SK-N-SH treated with all-trans-retinoic acid at 6 μM for 48 hours (cell line): ENCODE data around the gene ZNF831.

Experiments
- ATAC-seq: fragments of 200-7000 bp; cut with Tn5 transposase; 3 replicates; pipeline ENCODE4 v1.9.1; 2020; ENCODE audit warnings: mild to moderate bottlenecking, moderate library complexity
- ARNTL ChIP-seq: fragments of 450-650 bp; formaldehyde crosslinking; IDR thresholded peaks from 2 replicates; pipeline ENCODE4 v1.5.0; 2020; ENCODE audit warnings: low read depth, mild to moderate bottlenecking, moderate library complexity, borderline replicate concordance
- BACH2 ChIP-seq: fragments of 250-450 bp; sonication (Bioruptor Pico); IDR thresholded peaks from 2 replicates; pipeline ENCODE4 v1.9.0; 2021; ENCODE audit warnings: mild to moderate bottlenecking, borderline replicate concordance
- CSDC2 ChIP-seq: fragments of 250-450 bp; sonication (Bioruptor Pico); IDR thresholded peaks from 2 replicates; pipeline ENCODE4 v1.5.0; 2020; ENCODE audit warnings: mild to moderate bottlenecking, moderate library complexity
- ESRRG ChIP-seq: fragments of 250-450 bp; sonication (Bioruptor Pico); IDR thresholded peaks from 2 replicates; pipeline ENCODE4 v1.6.1; 2021; ENCODE audit warnings: mild to moderate bottlenecking
- GLIS3 ChIP-seq: fragments of 250-450 bp; sonication (Bioruptor Pico); IDR thresholded peaks from 2 replicates; pipeline ENCODE4 v1.5.0; 2020; ENCODE audit warnings: mild to moderate bottlenecking, moderate library complexity
- ISL1 ChIP-seq: fragments of 250-450 bp; sonication (Bioruptor Pico); IDR thresholded peaks from 2 replicates; pipeline ENCODE4 v2.1.2; 2022; ENCODE audit warnings: mild to moderate bottlenecking, moderate library complexity
- OSR1 ChIP-seq: fragments of 250-450 bp; sonication (Bioruptor Pico); IDR thresholded peaks from 2 replicates; pipeline ENCODE4 v1.8.0; 2022; ENCODE audit warnings: moderate library complexity, mild to moderate bottlenecking, inconsistent platforms
- PPARA ChIP-seq: fragments of 250-450 bp; sonication (Bioruptor Pico); IDR thresholded peaks from 2 replicates; pipeline ENCODE4 v1.5.0; 2020; ENCODE audit warnings: mild to moderate bottlenecking, borderline replicate concordance
- RARB ChIP-seq: fragments of 250-450 bp; sonication (Bioruptor Pico); IDR thresholded peaks from 2 replicates; pipeline ENCODE4 v1.8.0; 2021; ENCODE audit warnings: mild to moderate bottlenecking, moderate library complexity
- TCF4 ChIP-seq: fragments of 250-450 bp; sonication (Bioruptor Pico); IDR thresholded peaks from 2 replicates; pipeline ENCODE4 v1.8.0; 2021; ENCODE audit warnings: mild to moderate bottlenecking, moderate library complexity, borderline replicate concordance
- ZC3H10 ChIP-seq: fragments of 250-450 bp; sonication (Bioruptor Pico); IDR thresholded peaks from 2 replicates; pipeline ENCODE4 v1.5.1; 2021; ENCODE audit warnings: mild to moderate bottlenecking, moderate library complexity
- ZFP3 ChIP-seq: fragments of 250-450 bp; sonication (Bioruptor Pico); IDR thresholded peaks from 2 replicates; pipeline ENCODE4 v1.5.0; 2020; ENCODE audit warnings: mild to moderate bottlenecking, moderate library complexity
- ZFP30 ChIP-seq: fragments of 450-650 bp; formaldehyde crosslinking; IDR thresholded peaks from 2 replicates; pipeline ENCODE4 v1.5.0; 2022; ENCODE audit warnings: mild to moderate bottlenecking, moderate library complexity
- ZNF565 ChIP-seq: fragments of 450-650 bp; formaldehyde crosslinking; conservative IDR thresholded peaks from 2 replicates; pipeline ENCODE4 v1.5.0; 2020; ENCODE audit warnings: low read depth, mild to moderate bottlenecking, moderate library complexity
- ZNF8 ChIP-seq: fragments of 450-650 bp; formaldehyde crosslinking; IDR thresholded peaks from 2 replicates; pipeline ENCODE4 v1.5.0; 2020; ENCODE audit warnings: mild to moderate bottlenecking, moderate library complexity
- TF ChIP-seq, protein P1 (sequence below): fragments of 250-450 bp; sonication (Bioruptor Pico); IDR thresholded peaks from 2 replicates; pipeline ENCODE4 v1.5.1; 2020; ENCODE audit warnings: low read depth, mild to moderate bottlenecking, moderate library complexity
- TF ChIP-seq, protein P2 (sequence below): fragments of 250-450 bp; sonication (Bioruptor Pico); IDR thresholded peaks from 2 replicates; pipeline ENCODE4 v1.5.1; 2021; ENCODE audit warnings: mild to moderate bottlenecking, moderate library complexity
- TF ChIP-seq, protein P3 (sequence below): fragments of 250-450 bp; sonication (Bioruptor Pico); IDR thresholded peaks from 2 replicates; pipeline ENCODE4 v1.5.0; 2020; ENCODE audit warnings: mild to moderate bottlenecking, moderate library complexity
- TF ChIP-seq, protein P4 (sequence below): fragments of 250-450 bp; sonication (Bioruptor Pico); IDR thresholded peaks from 2 replicates; pipeline ENCODE4 v1.8.0; 2020; ENCODE audit warnings: mild to moderate bottlenecking, moderate library complexity, borderline replicate concordance

ZNF831 gene

DNA sequence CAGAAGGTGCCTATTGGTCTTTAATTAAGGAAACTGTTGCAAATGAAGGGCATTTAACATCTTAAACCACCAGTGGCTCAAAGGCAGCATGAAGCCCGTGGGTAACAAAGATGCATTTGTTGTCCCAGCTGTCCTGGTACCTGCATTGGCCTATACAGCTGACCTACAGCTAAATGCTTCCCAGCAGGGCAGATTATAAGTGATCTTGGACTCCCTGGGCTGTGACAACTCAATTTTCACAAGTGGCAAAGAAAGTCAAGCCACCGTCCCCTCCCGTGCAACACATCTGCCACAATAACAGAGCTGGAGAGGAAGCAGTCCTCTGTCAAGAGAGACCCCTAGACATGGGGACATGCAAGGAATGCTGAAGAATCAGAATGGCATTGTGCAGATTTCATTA lies 105.2 kb downstream of the ZNF831 start:
- TF ChIP-seq, protein P1, sequence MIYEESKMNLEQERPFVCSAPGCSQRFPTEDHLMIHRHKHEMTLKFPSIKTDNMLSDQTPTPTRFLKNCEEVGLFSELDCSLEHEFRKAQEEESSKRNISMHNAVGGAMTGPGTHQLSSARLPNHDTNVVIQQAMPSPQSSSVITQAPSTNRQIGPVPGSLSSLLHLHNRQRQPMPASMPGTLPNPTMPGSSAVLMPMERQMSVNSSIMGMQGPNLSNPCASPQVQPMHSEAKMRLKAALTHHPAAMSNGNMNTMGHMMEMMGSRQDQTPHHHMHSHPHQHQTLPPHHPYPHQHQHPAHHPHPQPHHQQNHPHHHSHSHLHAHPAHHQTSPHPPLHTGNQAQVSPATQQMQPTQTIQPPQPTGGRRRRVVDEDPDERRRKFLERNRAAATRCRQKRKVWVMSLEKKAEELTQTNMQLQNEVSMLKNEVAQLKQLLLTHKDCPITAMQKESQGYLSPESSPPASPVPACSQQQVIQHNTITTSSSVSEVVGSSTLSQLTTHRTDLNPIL (CRISPR knock-in tag): no peak
- TF ChIP-seq ARNTL (CRISPR knock-in tag): no peak
- TF ChIP-seq, all 23 proteins: peak for 0
- no peak for ATAC-seq

DNA sequence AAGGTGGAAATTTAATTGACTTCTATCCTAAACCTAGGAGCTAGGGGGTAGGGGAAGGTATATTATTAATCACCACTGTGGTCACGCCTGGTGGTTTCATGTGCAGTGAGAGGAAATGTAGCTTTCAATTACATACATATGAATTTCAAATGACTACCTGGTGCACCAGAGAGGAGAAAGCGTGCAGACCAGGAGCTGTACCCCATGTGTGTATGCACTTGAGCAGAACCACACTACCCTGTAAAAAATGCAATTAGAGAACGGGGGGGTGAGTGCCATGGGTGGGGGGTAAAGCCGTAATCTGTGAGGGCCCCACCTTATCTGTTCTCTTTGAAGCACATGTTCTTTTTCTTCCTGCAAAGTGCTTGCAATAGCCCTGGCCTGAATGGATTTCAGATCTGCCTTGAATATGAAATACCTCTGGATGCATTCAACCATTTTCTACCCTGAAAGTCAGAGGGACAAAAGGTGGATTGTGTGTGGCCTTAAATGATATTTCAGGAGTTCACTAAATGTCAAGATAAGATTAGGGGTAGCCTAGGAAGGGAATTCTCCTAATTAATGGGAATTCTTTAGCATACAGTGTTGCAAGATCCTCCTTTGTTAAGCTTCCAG lies 105.9 kb downstream of the ZNF831 start:
- no peak for ATAC-seq
- TF ChIP-seq RARB (CRISPR knock-in tag) (no peak), BACH2 (no peak), CSDC2 (CRISPR knock-in tag) (no peak), ZFP3 (CRISPR knock-in tag) (no peak), ARNTL (CRISPR knock-in tag) (no peak), ZFP30 (no peak), GLIS3 (CRISPR knock-in tag) (no peak), PPARA (CRISPR knock-in tag) (no peak)
- TF ChIP-seq, protein P2, sequence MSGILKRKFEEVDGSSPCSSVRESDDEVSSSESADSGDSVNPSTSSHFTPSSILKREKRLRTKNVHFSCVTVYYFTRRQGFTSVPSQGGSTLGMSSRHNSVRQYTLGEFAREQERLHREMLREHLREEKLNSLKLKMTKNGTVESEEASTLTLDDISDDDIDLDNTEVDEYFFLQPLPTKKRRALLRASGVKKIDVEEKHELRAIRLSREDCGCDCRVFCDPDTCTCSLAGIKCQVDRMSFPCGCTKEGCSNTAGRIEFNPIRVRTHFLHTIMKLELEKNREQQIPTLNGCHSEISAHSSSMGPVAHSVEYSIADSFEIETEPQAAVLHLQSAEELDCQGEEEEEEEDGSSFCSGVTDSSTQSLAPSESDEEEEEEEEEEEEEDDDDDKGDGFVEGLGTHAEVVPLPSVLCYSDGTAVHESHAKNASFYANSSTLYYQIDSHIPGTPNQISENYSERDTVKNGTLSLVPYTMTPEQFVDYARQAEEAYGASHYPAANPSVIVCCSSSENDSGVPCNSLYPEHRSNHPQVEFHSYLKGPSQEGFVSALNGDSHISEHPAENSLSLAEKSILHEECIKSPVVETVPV: no peak
- TF ChIP-seq, protein P3, sequence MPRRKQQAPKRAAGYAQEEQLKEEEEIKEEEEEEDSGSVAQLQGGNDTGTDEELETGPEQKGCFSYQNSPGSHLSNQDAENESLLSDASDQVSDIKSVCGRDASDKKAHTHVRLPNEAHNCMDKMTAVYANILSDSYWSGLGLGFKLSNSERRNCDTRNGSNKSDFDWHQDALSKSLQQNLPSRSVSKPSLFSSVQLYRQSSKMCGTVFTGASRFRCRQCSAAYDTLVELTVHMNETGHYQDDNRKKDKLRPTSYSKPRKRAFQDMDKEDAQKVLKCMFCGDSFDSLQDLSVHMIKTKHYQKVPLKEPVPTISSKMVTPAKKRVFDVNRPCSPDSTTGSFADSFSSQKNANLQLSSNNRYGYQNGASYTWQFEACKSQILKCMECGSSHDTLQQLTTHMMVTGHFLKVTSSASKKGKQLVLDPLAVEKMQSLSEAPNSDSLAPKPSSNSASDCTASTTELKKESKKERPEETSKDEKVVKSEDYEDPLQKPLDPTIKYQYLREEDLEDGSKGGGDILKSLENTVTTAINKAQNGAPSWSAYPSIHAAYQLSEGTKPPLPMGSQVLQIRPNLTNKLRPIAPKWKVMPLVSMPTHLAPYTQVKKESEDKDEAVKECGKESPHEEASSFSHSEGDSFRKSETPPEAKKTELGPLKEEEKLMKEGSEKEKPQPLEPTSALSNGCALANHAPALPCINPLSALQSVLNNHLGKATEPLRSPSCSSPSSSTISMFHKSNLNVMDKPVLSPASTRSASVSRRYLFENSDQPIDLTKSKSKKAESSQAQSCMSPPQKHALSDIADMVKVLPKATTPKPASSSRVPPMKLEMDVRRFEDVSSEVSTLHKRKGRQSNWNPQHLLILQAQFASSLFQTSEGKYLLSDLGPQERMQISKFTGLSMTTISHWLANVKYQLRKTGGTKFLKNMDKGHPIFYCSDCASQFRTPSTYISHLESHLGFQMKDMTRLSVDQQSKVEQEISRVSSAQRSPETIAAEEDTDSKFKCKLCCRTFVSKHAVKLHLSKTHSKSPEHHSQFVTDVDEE (CRISPR knock-in tag): no peak
- TF ChIP-seq, protein P4, sequence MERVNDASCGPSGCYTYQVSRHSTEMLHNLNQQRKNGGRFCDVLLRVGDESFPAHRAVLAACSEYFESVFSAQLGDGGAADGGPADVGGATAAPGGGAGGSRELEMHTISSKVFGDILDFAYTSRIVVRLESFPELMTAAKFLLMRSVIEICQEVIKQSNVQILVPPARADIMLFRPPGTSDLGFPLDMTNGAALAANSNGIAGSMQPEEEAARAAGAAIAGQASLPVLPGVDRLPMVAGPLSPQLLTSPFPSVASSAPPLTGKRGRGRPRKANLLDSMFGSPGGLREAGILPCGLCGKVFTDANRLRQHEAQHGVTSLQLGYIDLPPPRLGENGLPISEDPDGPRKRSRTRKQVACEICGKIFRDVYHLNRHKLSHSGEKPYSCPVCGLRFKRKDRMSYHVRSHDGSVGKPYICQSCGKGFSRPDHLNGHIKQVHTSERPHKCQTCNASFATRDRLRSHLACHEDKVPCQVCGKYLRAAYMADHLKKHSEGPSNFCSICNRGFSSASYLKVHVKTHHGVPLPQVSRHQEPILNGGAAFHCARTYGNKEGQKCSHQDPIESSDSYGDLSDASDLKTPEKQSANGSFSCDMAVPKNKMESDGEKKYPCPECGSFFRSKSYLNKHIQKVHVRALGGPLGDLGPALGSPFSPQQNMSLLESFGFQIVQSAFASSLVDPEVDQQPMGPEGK (CRISPR knock-in tag): no peak
- TF ChIP-seq, protein P1 (CRISPR knock-in tag): no peak

DNA sequence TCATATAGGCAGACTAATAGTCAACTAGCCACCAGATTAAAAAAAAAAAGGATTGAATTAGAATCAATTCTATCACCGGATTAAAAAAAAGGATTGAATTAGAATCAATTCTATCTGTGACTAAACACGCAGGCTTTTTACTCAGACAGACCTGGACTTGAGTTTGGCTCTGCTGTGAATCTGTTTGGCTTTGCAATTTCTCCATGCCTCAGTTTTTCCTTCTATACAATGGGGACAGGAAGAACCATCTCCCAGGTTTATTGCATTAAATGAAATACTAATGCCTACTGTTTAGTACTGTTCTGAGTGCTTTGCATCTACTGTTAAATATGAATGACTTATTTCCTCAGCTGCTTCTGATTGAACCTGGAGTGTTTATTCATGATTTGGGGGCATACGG lies 106.8 kb downstream of the ZNF831 start:
- TF ChIP-seq ZNF565 (CRISPR knock-in tag): no peak
- TF ChIP-seq, protein P4 (CRISPR knock-in tag): no peak
- no peak for TF ChIP-seq ISL1 (CRISPR knock-in tag)
- TF ChIP-seq BACH2: no peak
- no peak for TF ChIP-seq TCF4
- no peak for TF ChIP-seq ESRRG (CRISPR knock-in tag)
- TF ChIP-seq PPARA (CRISPR knock-in tag): no peak
- TF ChIP-seq CSDC2 (CRISPR knock-in tag): no peak
- no peak for TF ChIP-seq ZNF8
- TF ChIP-seq ZC3H10 (CRISPR knock-in tag): no peak
- TF ChIP-seq ARNTL (CRISPR knock-in tag): no peak
- no peak for TF ChIP-seq OSR1 (CRISPR knock-in tag)
- TF ChIP-seq RARB (CRISPR knock-in tag): no peak
- no peak for ATAC-seq
